ENCODE results near the gene INIP. TPM values are rescaled to one million over a fixed set of nuclear protein-coding genes. Genes with fewer than 3 reads are reported as not detected.

Gene INIP
- total RNA-seq, 2 experiments from 2014 or later = 40.3 to 46.5 TPM

DNA sequence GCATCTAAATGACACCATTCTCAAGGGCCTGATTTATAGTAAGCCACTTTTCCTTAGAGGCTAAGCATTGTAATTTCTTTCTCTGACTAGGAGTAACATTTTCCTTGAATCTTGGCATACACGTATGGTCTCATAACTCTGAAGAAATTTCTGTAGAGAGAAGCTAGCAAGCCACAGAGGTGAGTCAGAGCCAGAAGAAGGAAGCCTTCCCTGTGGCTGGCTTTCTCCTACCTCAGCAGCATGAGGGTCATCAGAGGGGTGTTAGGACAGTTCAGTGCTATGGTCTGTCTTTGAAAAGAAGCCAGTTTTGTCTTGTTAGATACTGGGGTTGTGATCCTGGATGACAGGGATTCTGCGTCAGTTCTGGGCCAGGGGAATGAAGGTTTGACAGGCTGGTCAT is 35.8 kb upstream of the INIP start:
- Mint-ChIP-seq H3K4me1 (peaks cover 75% of the 10 kb centered on the region), H3K27me3 (no peaks in the 10 kb centered on the region), H3K4me3 (no peak overlapping the region), H3K36me3 (ENCODE audit: low read depth) (peaks cover 4% of the 10 kb centered on the region), H3K9me3 (no peaks in the 10 kb centered on the region), H3K27ac (peak overlapping the region; percentile 74)
- ChIA-PET CTCF (interaction anchor here (1.8 kb wide), 1 partner anchor 16 kb away, joined by 3 read pairs; no protein-coding TSS in a partner anchor), POLR2A (no interaction called here)
- DNase-seq = no peak

DNA sequence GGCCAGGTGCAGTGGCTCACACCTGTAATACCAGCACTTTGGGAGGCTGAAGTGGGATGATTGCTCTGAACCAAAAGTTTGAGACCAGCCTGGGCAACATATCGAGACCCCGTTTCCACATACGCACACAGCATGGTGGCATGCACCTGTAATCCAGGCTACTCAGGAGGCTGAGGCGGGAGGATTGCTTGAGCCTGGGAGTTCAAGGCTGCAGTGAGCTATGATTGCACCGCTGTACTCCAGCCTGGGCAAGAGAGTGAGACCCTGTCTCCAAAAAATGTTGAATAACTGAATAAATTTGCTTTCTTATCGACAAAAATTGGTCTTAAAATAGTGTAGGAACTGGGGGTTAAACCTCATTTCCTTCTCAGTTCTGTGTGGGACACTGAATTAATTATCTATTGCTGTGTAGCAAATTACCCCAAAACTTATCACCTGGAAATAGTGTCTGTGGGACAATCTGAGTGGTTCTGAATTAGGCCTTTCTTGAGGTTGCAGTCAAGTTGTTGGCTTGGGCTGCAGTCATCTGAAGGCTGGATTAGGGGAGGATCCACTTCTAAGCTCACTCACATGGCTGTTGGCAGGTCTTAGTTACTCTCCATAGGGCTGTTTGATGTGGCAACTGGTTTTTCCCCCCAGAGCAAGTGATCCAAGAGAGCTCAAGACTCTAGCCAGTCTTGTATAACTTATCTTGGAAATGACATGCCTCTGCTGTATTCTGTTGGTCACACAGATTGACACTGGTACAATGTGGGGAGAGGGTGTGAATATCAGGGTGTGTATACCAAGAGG is 34.6 kb upstream of the INIP start:
- Mint-ChIP-seq H3K36me3 (ENCODE audit: low read depth) (peaks cover 1% of the 10 kb centered on the region), H3K4me1 (peaks cover 74% of the 10 kb centered on the region), H3K27me3 (no peaks in the 10 kb centered on the region), H3K27ac (no peak overlapping the region), H3K4me3 (peak overlapping the region; percentile 74), H3K9me3 (no peaks in the 10 kb centered on the region)
- ChIA-PET POLR2A (no interaction called here), CTCF (interaction anchor here (1.0 to 1.8 kb wide), 3 partner anchors 10 to 401 kb away, joined by 3 to 4 read pairs (median 4); no protein-coding TSS in a partner anchor)
- no peak for DNase-seq

GRCh38 chr9:112751056-112751795 is 33.3 kb upstream of the INIP start:
- CTCF ChIA-PET = interaction anchor here (1.5 to 1.6 kb wide), 2 partner anchors 11 to 42 kb away, joined by 4 read pairs; no protein-coding TSS in a partner anchor

GRCh38 chr9:112750764-112751055 is 32.8 kb upstream of the INIP start:
- Mint-ChIP-seq H3K9me3 (no peaks in the 10 kb centered on the region), H3K4me3 (no peak overlapping the region), H3K27me3 (no peaks in the 10 kb centered on the region), H3K36me3 (ENCODE audit: low read depth) (peaks cover 1% of the 10 kb centered on the region), H3K27ac (no peak overlapping the region), H3K4me1 (peaks cover 65% of the 10 kb centered on the region)
- ChIA-PET POLR2A (interaction anchor here (1.4 kb wide), 1 partner anchor 33 kb away, joined by 3 read pairs; the partner anchor contains the start of gene INIP), CTCF (interaction anchor here (0.6 to 1.5 kb wide), 2 partner anchors 42 to 1322 kb away, joined by 3 to 4 read pairs; no protein-coding TSS in a partner anchor)
- DNase-seq = no peak

More at GRCh38 chr9:112751056-112751795, 33.3 kb upstream of the INIP start:
- Mint-ChIP-seq H3K4me3 (peak overlapping the region; percentile 74), H3K27me3 (no peaks in the 10 kb centered on the region), H3K36me3 (ENCODE audit: low read depth) (peaks cover 1% of the 10 kb centered on the region), H3K9me3 (no peaks in the 10 kb centered on the region), H3K4me1 (peaks cover 70% of the 10 kb centered on the region), H3K27ac (peak overlapping the region; percentile 63)
- POLR2A ChIA-PET = interaction anchor here (1.4 kb wide), 1 partner anchor 33 kb away, joined by 3 read pairs; the partner anchor contains the start of gene INIP
- DNase-seq = peak; percentile 51

GRCh38 chr9:112750016-112750763 is 32.3 kb upstream of the INIP start, which contains the start of gene SNX30:
Gene SNX30 (plus strand): TSS chr9:112750760. CDS start chr9:112751002, 242 bp downstream.
- H3K27ac Mint-ChIP-seq = peak within 1 kb of the TSS; percentile 77
- H3K36me3 Mint-ChIP-seq (ENCODE audit: low read depth) = peaks cover 1% of the 10 kb centered on the region
- no peaks in the 10 kb centered on the region for H3K9me3 Mint-ChIP-seq
- no peaks in the 10 kb centered on the region for H3K27me3 Mint-ChIP-seq
- ChIA-PET POLR2A (no interaction called here), CTCF (interaction anchor here (0.6 to 1.5 kb wide), 3 partner anchors 43 to 1321 kb away, joined by 3 to 4 read pairs (median 3); no protein-coding TSS in a partner anchor)
- H3K4me3 Mint-ChIP-seq = peak within 1 kb of the TSS; percentile 77
- peak; percentile 77 for DNase-seq
- H3K4me1 Mint-ChIP-seq = peaks cover 60% of the 10 kb centered on the region

- POLR2A ChIA-PET = no interaction called here
Observed at GRCh38 chr9:112747094-112747493, 29.2 kb upstream of the INIP start.

DNA sequence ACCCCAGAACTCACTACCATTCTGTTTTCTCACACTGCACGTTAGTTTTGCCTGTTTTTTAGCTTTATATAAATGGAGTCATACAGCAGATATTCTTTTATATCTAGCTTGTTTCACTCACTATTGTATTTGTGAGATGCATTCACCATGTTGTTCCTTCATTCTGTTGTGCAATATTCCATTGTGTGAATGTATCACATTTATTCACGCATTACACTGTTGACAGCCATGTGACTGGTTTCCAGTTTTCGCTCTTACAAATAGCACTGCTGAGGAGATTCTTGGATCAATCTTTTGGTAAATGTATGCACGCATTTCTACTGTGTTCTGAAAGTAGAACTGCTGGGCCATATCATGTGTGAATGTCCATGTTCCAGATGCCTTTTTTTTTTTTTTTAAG is 26.3 kb upstream of the INIP start:
- Mint-ChIP-seq H3K27me3 (no peaks in the 10 kb centered on the region), H3K4me3 (no peak overlapping the region), H3K4me1 (peaks cover 19% of the 10 kb centered on the region), H3K27ac (no peak overlapping the region), H3K36me3 (ENCODE audit: low read depth) (no peaks in the 10 kb centered on the region), H3K9me3 (no peaks in the 10 kb centered on the region)
- no peak for DNase-seq
- ChIA-PET POLR2A (no interaction called here), CTCF (no interaction called here)

More at GRCh38 chr9:112747094-112747493, 29.2 kb upstream of the INIP start:
- DNase-seq = no peak
- CTCF ChIA-PET = interaction anchor here (0.6 to 1.3 kb wide), 3 partner anchors 29 to 748 kb away, joined by 3 to 4 read pairs (median 3); partner anchors contain the start of gene INIP
- H3K4me3 Mint-ChIP-seq = no peak overlapping the region
- no peaks in the 10 kb centered on the region for H3K27me3 Mint-ChIP-seq
- no peaks in the 10 kb centered on the region for H3K9me3 Mint-ChIP-seq
- no peaks in the 10 kb centered on the region for H3K36me3 Mint-ChIP-seq (ENCODE audit: low read depth)
- peaks cover 30% of the 10 kb centered on the region for H3K4me1 Mint-ChIP-seq
- H3K27ac Mint-ChIP-seq = no peak overlapping the region

- peaks cover 17% of the 10 kb centered on the region for H3K4me1 Mint-ChIP-seq
- no peaks in the 10 kb centered on the region for H3K27me3 Mint-ChIP-seq
- no peaks in the 10 kb centered on the region for H3K36me3 Mint-ChIP-seq (ENCODE audit: low read depth)
- ChIA-PET CTCF (no interaction called here), POLR2A (no interaction called here)
- DNase-seq = no peak
- H3K9me3 Mint-ChIP-seq = no peaks in the 10 kb centered on the region
- H3K27ac Mint-ChIP-seq = no peak overlapping the region
- H3K4me3 Mint-ChIP-seq = no peak overlapping the region
Observed at GRCh38 chr9:112743216-112743836, 25.4 kb upstream of the INIP start.

DNA sequence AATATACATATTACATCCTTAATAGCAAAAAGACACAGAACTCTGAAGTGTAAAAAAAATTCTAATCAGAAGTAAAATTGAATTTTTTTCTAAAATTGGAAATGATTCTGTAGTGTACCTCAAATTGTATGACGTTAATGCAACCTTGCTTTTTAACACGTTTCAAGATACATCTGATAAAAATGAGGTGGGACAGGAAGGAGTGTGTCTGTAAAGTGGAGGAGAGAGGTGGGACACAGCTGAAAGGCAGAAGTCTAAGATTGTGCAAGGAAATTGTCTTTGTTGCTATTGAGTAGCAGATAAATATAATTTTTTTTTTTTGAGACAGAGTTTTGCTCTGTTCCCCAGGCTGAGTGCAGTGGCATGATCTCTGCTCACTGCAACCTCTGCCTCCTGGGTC is 17.0 kb upstream of the INIP start:
- Mint-ChIP-seq H3K4me3 (no peak overlapping the region), H3K27ac (no peak overlapping the region), H3K36me3 (ENCODE audit: low read depth) (no peaks in the 10 kb centered on the region), H3K4me1 (peaks cover 2% of the 10 kb centered on the region), H3K9me3 (no peaks in the 10 kb centered on the region), H3K27me3 (no peaks in the 10 kb centered on the region)
- CTCF ChIA-PET = interaction anchor here (0.6 kb wide), 1 partner anchor 54 kb away, joined by 3 read pairs; no protein-coding TSS in a partner anchor
- no peak for DNase-seq
- POLR2A ChIA-PET = no interaction called here

DNA sequence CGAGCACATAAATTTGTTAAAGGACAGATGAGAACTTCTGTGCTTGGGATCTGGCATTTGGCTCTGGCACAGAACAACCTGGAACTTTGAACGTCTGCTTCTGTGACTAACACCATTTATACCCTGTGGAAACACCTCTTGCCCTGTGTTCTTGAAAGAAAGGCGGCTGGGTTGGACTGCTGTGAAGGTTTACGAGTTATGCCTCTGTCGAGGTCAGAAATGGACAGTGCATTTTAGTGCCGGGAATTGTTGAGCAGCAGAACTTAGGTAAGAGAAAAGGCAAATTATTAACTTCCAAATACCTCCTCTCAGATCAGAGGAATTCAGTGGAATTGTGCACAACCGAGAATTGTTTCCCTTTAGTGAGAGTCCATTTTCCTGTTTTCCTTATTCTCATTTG is 14.1 kb upstream of the INIP start:
- ChIA-PET POLR2A (no interaction called here), CTCF (interaction anchor here (0.9 kb wide), 1 partner anchor 8 kb away, joined by 3 read pairs; no protein-coding TSS in a partner anchor)
- H3K4me1 Mint-ChIP-seq = peaks cover 2% of the 10 kb centered on the region
- H3K36me3 Mint-ChIP-seq (ENCODE audit: low read depth) = no peaks in the 10 kb centered on the region
- H3K9me3 Mint-ChIP-seq = no peaks in the 10 kb centered on the region
- no peak overlapping the region for H3K27ac Mint-ChIP-seq
- DNase-seq = no peak
- H3K27me3 Mint-ChIP-seq = no peaks in the 10 kb centered on the region
- H3K4me3 Mint-ChIP-seq = no peak overlapping the region

DNA sequence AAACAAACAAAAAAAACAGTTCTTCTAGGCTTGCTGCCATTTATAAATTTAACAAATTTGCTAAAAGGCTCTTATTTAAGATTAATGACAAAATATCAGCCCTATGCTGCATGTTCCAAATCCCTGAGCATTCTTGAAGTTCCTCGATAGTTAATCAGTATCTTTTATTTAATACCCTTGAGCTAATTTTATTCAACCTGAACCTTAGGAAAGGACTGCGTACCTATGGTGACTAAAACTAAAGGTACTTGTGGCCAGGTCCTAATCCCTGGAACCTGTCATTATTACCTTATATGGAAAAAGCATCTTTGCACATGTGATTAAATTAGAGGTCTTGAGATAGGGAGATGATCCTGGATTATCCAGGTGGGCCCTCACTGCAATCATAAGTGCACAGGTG is 10.5 kb upstream of the INIP start:
- no peak overlapping the region for H3K27ac Mint-ChIP-seq
- H3K36me3 Mint-ChIP-seq (ENCODE audit: low read depth) = no peaks in the 10 kb centered on the region
- ChIA-PET POLR2A (no interaction called here), CTCF (interaction anchor here (0.7 to 1.1 kb wide), 2 partner anchors 245 to 658 kb away, joined by 3 read pairs; no protein-coding TSS in a partner anchor)
- no peak overlapping the region for H3K4me3 Mint-ChIP-seq
- no peaks in the 10 kb centered on the region for H3K4me1 Mint-ChIP-seq
- no peaks in the 10 kb centered on the region for H3K9me3 Mint-ChIP-seq
- no peaks in the 10 kb centered on the region for H3K27me3 Mint-ChIP-seq
- DNase-seq = no peak

GRCh38 chr9:112726428-112726827 is 8.5 kb upstream of the INIP start:
- Mint-ChIP-seq H3K36me3 (ENCODE audit: low read depth) (no peaks in the 10 kb centered on the region), H3K4me1 (no peaks in the 10 kb centered on the region), H3K9me3 (no peaks in the 10 kb centered on the region), H3K27me3 (no peaks in the 10 kb centered on the region), H3K4me3 (no peak overlapping the region), H3K27ac (no peak overlapping the region)
- no peak for DNase-seq
- ChIA-PET CTCF (no interaction called here), POLR2A (no interaction called here)

Measured in activated CD4-positive, alpha-beta T cell treated with anti-CD3 and anti-CD28 coated beads, Interleukin-2, amount 10 ng/mL, durations not matched to agents 7 days and 5 days (primary cell).